K562 (cell line): ENCODE measurements around the gene TSPOAP1. TPM values are rescaled to one million over a fixed set of nuclear protein-coding genes. Genes with fewer than 3 reads are reported as not detected.
A peak's percentile ranks its signal among the peaks of the same experiment; 100 is the strongest.

Experiments
- ASH1L ChIP-seq: fragments of 450-650 bp; IDR thresholded peaks from 2 replicates; pipeline ENCODE4 v1.6.1; 2018; ENCODE audit warnings: borderline replicate concordance, mild to moderate bottlenecking, low read depth; ENCODE audit not compliant: partially characterized antibody
- CEBPB ChIP-seq: fragments of 450-650 bp; IDR thresholded peaks from 2 replicates; pipeline ENCODE4 v1.6.1; 2016; ENCODE audit warnings: missing genetic modification characterization, missing compliant biosample characterization
- E2F1 ChIP-seq: sonication (generic); formaldehyde crosslinking; IDR thresholded peaks from 2 replicates; pipeline ENCODE4 v1.8.1; 2023; ENCODE audit warnings: mild to moderate bottlenecking, missing genetic modification reagents, moderate library complexity
- IRF2 ChIP-seq: sonication (generic); formaldehyde crosslinking; IDR thresholded peaks from 2 replicates; pipeline ENCODE4 v1.8.1; 2022; ENCODE audit warnings: mild to moderate bottlenecking, missing genetic modification reagents
- KDM5B ChIP-seq: fragments of 200-600 bp; sonication (generic); IDR thresholded peaks from 2 replicates; pipeline ENCODE4 v1.6.1; 2012; ENCODE audit warnings: low read depth, mild to moderate bottlenecking, moderate library complexity, low read length, control low read depth, inconsistent platforms; ENCODE audit not compliant: insufficient replicate concordance
- MAFF ChIP-seq: IDR thresholded peaks from 2 replicates; pipeline ENCODE4 v1.6.1; 2012; ENCODE audit warnings: low read length, improper control_type of control experiment
- MED1 ChIP-seq: sonication (generic); formaldehyde crosslinking; IDR thresholded peaks from 2 replicates; pipeline ENCODE4 v1.8.1; 2023; ENCODE audit warnings: missing genetic modification reagents, borderline replicate concordance
- NKRF ChIP-seq: fragments of 450-650 bp; IDR thresholded peaks from 2 replicates; pipeline ENCODE4 v1.6.1; 2016; ENCODE audit warnings: borderline replicate concordance
- NR4A1 ChIP-seq, 2 experiments: fragments of 250-450 bp in 1 of 2; fragments of 450-650 bp in 1 of 2; sonication (Bioruptor Pico) in 1 of 2; IDR thresholded peaks; 2 replicates each; pipeline versions ENCODE4 v1.4.0 to v1.6.1; 2016 to 2020; ENCODE audit warnings: mild to moderate bottlenecking in 2 of 2, missing compliant biosample characterization in 1 of 2, missing genetic modification characterization in 1 of 2, moderate library complexity in 1 of 2
- PREB ChIP-seq: sonication (generic); formaldehyde crosslinking; IDR thresholded peaks from 2 replicates; pipeline ENCODE4 v1.8.1; 2023; ENCODE audit warnings: mild to moderate bottlenecking, missing genetic modification reagents
- RBBP5 ChIP-seq: fragments of 200-600 bp; sonication (generic); IDR thresholded peaks from 2 replicates; pipeline ENCODE4 v1.6.1; 2012; ENCODE audit warnings: borderline replicate concordance, mild to moderate bottlenecking, low read length, control low read depth, inconsistent platforms; ENCODE audit not compliant: insufficient read depth, poor library complexity, severe bottlenecking
- RFX7 ChIP-seq: fragments of 250-450 bp; sonication (Bioruptor Pico); IDR thresholded peaks from 2 replicates; pipeline ENCODE4 v1.5.1; 2021; ENCODE audit warnings: mild to moderate bottlenecking
- SMAD1 ChIP-seq: fragments of 150-350 bp; IDR thresholded peaks from 2 replicates; pipeline ENCODE4 v1.6.1; 2014; ENCODE audit warnings: low read length, low read depth; ENCODE audit not compliant: partially characterized antibody
- SMC3 ChIP-seq: conservative IDR thresholded peaks from 2 replicates; pipeline ENCODE4 v1.6.1; 2011; ENCODE audit warnings: low read depth, low read length, improper control_type of control experiment; ENCODE audit not compliant: insufficient read depth
- polyA plus RNA-seq, 8 experiments: library from polyadenylated mRNA; depleted of rRNA in 4 of 8; stranded (reverse) in 5 of 8; unstranded in 3 of 8; fragments of >200 nt; fragmentation: Nextera tagmentation in 2 of 8; fragmentation: Illumina TruSeq in 1 of 8; extraction: Ambion mirVana in 2 of 8; extraction: Trizol in 1 of 8; gene quantifications; 2 replicates each; pipeline versions ENCODE4 v1.2.1 to v1.2.3, GENCODE V29; 2011 to 2014; ENCODE audit warnings: inconsistent platforms in 1 of 8, missing spikeins in 1 of 8
- total RNA-seq, 7 experiments: library from RNA; depleted of rRNA in 6 of 7; stranded (reverse); fragments of >200 nt in 6 of 7; fragmentation: Illumina TruSeq in 2 of 7; extraction: Trizol in 2 of 7; gene quantifications; 2 replicates each; pipeline versions ENCODE4 v1.2.1 to v1.2.3, GENCODE V29; 2011 to 2021; ENCODE audit warnings: low replicate concordance in 1 of 7
- TF ChIP-seq, protein P1 (sequence below): IDR thresholded peaks from 2 replicates; pipeline ENCODE4 v1.6.1; 2011; ENCODE audit not compliant: insufficient read length; ENCODE audit errors: extremely low read depth
- TF ChIP-seq, protein P2 (sequence below): fragments of 200-800 bp; sonication (Bioruptor generic); IDR thresholded peaks from 2 replicates; pipeline ENCODE4 v1.6.1; 2017; ENCODE audit warnings: missing genetic modification characterization, missing compliant biosample characterization
- TF ChIP-seq, protein P3 (sequence below): conservative IDR thresholded peaks from 2 replicates; pipeline ENCODE4 v1.6.1; 2011; ENCODE audit warnings: low read depth, mild to moderate bottlenecking, low read length; ENCODE audit not compliant: control insufficient read depth

Gene TSPOAP1
- total and polyA plus RNA-seq, 9 of the 15 experiments (the other 6 are each of a cell fraction or from before 2014, with no cell fraction given) = 0.87 to 3.9 (median 1.8) TPM; not detected in 2

GRCh38 chr17:58351831-58352595 is 23.4 kb upstream of the TSPOAP1 start, which contains the start of gene SUPT4H1 (continued):
- TF ChIP-seq NKRF (peak; percentile 77), SMC3 (0 out of 2 replicates have a peak, but pooled peaks have one; percentile 1), NR4A1 (CRISPR knock-in tag; IDR thresholded peaks at IDR 0.05) (no peak), NR4A1 (tag; IDR thresholded peaks at IDR 0.05) (no peak), MED1 (no peak), RBBP5 (peak; percentile 75), KDM5B (peak; percentile 87), MAFF (no peak), PREB (no peak), ASH1L (no peak), SMAD1 (no peak), RFX7 (CRISPR knock-in tag) (no peak), CEBPB (no peak), E2F1 (CRISPR knock-in tag) (0 out of 2 replicates have a peak, but pooled peaks have one; percentile 49), IRF2 (CRISPR knock-in tag) (no peak)
- TF ChIP-seq, protein P1, sequence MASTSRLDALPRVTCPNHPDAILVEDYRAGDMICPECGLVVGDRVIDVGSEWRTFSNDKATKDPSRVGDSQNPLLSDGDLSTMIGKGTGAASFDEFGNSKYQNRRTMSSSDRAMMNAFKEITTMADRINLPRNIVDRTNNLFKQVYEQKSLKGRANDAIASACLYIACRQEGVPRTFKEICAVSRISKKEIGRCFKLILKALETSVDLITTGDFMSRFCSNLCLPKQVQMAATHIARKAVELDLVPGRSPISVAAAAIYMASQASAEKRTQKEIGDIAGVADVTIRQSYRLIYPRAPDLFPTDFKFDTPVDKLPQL = no peak
- TF ChIP-seq, protein P2, sequence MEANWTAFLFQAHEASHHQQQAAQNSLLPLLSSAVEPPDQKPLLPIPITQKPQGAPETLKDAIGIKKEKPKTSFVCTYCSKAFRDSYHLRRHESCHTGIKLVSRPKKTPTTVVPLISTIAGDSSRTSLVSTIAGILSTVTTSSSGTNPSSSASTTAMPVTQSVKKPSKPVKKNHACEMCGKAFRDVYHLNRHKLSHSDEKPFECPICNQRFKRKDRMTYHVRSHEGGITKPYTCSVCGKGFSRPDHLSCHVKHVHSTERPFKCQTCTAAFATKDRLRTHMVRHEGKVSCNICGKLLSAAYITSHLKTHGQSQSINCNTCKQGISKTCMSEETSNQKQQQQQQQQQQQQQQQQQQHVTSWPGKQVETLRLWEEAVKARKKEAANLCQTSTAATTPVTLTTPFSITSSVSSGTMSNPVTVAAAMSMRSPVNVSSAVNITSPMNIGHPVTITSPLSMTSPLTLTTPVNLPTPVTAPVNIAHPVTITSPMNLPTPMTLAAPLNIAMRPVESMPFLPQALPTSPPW (CRISPR knock-in tag) = peak; percentile 100
- TF ChIP-seq, protein P3, sequence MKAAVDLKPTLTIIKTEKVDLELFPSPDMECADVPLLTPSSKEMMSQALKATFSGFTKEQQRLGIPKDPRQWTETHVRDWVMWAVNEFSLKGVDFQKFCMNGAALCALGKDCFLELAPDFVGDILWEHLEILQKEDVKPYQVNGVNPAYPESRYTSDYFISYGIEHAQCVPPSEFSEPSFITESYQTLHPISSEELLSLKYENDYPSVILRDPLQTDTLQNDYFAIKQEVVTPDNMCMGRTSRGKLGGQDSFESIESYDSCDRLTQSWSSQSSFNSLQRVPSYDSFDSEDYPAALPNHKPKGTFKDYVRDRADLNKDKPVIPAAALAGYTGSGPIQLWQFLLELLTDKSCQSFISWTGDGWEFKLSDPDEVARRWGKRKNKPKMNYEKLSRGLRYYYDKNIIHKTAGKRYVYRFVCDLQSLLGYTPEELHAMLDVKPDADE = peak; percentile 88
